GM21723 (cell line): ENCODE results near the gene HS6ST2.

Source experiments
- ATAC-seq: cut with Tn5 transposase; IDR thresholded peaks from one replicate; pipeline ENCODE4 v1.9.1; 2021; ENCODE audit warnings: mild to moderate bottlenecking, moderate library complexity; ENCODE audit not compliant: unreplicated experiment

The HS6ST2 gene

DNA sequence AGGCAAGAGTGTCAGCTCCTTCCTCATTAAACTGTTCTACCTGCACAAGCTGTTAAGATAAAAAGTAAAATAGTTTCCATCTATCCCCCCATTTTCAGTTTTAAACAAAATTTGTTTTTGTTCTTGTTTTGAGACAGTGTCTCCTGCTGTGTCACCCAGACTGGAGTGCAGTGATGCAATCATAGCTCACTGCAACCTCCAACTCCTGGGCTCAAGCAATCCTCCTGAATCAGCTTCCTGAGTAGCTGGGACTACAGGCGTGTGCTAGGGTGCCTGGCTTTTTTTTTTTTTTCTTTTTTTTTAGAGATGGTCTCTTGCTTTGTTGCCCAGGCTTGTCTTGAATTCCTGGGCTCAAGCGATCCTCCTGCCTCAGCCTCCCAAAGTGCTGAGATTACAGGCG lies 105.4 kb downstream of the HS6ST2 start:
- ATAC-seq: no peak

DNA sequence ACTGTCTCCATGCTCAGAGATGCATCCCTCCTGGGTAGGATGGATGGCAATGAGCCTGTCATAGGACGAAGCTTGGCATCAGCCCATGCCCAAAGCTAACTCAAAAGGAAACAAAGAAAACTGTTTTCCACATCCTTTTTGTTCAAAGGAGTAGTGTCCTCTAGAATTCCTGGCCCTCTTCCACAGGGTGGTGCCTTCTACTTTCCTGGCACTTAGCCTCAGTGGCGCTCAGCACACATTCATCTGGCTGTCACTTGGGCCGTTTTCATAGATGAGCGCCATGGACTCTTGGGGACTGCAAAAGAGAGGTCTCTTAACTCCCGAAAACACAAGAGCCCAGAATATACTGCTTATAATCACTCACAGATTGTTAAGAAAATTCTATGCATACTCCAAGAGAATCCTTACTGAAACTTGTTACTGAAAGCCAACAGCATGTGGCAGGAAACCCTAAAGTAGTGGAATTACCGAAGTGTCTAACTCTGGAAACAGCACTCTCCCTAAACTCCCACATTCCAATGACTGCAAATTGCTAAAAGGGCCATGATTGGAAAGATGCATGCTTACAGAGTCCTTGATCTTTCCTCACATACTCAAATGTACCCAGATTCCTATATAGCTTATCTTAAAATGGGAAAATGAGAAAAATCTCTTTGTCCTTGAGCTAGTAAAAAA lies 110.0 kb downstream of the HS6ST2 start:
- no peak for ATAC-seq

GRCh38 chrX:132843363-132843762 lies 115.1 kb downstream of the HS6ST2 start:
- no peak for ATAC-seq

DNA sequence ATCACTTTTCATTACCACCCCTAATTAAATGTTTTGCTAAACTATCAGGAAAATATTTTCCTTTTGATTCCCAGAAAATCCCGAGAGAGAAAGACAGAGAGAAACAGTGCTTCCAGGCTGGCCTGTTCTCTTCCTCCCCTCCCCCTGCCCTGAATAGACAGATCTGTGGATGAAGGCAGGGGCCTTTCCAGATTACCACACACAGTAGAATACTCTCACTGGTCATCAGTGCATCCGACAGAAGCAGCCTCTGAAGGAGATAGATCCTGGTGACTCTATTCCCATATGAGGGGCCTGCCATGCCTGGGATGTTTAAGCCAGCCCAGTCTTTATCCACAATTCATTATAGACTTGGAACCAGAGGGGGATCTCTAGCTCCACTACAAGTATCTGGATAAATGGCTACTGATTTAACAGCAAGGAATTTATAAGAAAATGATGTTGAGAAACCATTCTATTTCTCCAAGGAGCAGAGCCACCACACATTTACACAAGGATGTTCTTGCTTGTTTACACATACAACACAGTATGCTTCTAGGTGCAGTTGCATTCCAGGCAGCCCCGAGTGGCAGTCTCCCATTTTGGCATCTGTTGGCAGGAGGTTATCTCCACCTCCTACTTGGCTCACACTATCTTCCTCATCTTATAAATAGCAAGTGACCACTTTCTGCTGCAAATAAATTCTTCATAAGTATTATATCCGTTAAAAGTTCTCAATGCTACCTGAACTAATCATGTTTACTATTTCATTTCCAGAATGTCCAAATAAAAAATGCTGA lies 115.8 kb downstream of the HS6ST2 start:
- no peak for ATAC-seq

- no peak for ATAC-seq
These were observed 120.5 kb downstream of the HS6ST2 start for GRCh38 chrX:132837967-132838366.

DNA sequence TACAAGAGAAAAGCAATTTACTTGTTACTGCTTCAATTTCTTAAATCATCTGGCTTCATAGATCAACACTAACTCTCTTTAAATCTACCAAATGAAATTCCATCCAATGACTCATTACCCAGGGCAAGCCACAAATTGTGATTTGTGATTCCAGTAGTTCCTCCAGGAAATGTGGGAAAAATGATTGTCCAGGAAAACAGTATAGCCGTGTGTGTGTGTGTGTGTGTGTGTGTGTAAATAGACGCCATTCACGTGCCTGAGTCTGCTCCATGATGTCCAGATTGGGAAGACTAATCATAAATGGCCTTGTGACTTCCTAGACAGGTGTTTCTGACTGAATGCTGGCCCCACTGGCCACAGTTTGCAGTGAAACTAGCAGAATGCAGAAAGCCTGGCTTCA lies 121.3 kb downstream of the HS6ST2 start:
- ATAC-seq: no peak

- ATAC-seq: no peak
These were observed 122.0 kb downstream of the HS6ST2 start for GRCh38 chrX:132836471-132836870.

DNA sequence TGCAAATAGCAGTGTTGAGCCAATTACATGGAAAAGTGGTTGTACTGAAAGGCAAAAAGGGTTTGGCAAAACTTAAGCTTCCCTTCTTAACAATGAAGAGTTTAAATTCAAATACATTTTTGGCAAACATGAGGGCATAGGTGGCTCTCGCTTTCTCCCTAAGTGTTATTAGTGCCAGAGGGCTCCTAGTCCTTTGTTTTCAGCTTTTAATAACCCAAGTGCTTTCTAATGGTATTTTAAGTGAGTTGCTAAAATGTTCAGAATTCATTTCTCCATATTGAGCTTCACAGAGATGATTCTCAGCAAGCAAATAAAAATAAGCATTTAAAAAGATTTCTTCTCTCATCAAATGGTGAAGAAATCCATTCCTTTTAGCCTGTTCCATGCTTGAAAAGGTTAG lies 123.7 kb downstream of the HS6ST2 start:
- ATAC-seq: no peak

DNA sequence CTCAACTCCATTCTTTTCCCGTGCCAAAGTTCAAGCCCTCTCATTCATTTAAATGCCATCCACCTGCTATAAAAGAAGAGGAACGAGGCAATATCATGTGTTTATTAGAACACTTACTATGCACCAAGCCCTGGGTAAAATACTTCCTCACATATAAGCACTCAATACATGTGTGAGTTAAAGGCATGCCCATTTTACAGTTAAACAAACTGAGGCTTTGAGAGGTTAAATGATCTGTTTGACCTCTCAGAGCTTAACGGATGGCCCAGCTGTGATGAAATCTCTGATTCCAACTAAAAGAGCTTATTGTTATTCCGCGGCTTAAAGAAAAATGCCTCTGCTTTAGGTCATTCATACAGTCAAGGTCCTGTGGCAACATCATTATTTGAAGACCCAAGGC lies 124.3 kb downstream of the HS6ST2 start:
- no peak for ATAC-seq

DNA sequence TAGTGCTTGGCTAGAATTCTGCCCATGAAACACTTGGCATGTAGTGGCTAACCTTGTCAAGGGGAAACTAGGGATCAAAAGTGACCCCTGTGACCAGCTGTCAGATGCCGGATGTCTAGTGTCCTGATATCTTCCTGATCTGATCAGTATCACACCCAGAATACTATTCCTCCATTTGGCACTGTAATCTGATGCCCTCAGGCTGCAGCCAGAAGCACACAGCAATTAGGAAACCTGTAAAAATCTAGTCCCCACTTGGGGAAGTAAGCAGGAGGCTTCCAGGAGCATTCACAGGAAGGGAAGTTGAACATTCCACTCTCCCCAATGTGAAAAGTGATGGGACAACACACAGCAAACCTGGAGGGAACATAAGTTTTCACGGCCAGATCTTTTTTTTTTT lies 125.1 kb downstream of the HS6ST2 start:
- ATAC-seq: no peak

DNA sequence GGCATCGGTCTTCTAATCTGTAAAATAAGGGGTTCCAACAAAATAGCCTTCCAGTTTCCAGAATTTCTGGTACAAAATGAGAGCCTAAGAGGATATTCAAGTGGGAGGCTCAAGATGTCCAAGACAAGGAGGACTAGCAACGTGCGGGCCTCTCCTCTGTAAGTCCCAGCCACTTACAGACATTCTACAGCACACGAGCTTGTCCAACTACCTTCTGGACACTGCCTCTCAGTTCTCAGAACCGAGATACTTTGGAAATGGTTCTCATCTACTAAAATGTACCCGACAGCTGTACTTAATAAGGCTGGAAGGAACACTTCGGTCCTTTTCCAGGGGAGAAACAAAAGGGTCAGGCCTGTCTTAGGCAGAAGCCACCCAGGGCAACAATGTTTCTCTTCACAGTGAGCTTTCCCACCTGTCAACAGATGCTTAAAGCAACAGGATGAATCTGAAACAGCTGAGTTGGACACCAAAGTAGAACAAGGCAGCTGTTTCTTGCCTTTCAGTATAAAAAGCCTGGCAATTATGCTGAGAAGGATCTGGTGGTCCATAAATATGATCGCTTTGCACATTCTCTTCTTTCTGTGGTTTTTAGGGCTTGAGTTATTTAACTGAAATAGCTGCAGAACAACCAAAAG lies 127.0 kb downstream of the HS6ST2 start:
- no peak for ATAC-seq

DNA sequence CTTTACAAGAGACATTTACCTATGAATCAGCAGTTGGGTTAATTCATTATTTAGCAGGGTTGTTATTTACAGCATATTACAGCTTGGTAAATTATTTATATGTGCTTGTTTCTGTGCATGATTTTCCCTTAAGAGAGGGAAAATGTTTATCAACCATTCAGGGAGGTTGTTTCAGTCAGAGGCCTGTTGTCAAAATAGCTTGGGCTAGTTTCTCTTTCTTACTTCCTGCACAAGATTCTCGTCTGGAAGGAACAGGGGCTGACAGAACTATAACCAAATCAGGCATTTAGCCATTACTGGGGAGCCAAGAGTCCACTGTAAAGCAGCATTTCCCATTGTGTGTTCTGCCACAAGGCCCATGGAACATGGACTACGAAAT lies 135.8 kb downstream of the HS6ST2 start:
- ATAC-seq: no peak

GRCh38 chrX:132821974-132822633 lies 136.3 kb downstream of the HS6ST2 start:
- no peak for ATAC-seq

DNA sequence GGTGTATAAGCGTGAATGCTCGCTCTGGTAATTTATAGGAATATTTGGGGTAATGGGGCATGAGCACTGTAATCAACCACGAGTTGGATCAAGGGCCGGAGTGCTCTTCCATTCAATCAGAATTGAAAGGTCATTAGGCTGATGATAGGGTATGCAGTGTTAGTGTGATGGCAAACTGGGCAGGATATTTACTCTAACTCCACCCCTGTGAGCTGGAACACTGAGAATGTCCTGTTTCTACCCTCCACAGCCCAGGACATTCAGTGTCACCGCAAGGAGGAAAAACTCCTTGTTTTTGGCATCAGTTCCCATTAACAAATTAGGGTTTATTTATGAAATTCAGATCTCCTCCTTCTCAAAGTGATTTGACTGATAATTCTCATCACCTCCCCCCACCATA lies 137.8 kb downstream of the HS6ST2 start:
- ATAC-seq: no peak

GRCh38 chrX:132819711-132820264 lies 138.6 kb downstream of the HS6ST2 start:
- ATAC-seq: no peak

- ATAC-seq: no peak
These were observed 139.8 kb downstream of the HS6ST2 start for GRCh38 chrX:132818638-132819037.

DNA sequence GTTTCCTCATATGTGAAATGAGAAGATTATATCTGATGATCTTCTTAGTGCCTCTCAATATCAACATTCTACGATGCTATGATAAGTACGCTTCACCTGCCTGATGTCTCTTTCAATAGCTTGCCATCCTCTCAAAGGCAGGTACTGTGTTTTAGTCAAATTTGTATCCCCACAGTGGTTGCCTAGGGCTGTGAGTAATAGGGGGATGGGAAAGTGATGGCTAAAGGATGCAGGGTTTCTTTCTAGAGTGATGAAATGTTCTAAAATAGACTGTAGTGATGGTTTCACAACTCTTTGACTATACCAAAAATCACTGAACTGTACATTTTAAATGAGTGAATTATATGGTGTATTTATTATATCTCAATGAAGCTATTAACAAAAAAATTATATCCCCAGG lies 142.8 kb downstream of the HS6ST2 start:
- no peak for ATAC-seq

GRCh38 chrX:132810964-132811712 lies 147.3 kb downstream of the HS6ST2 start:
- ATAC-seq: no peak

GRCh38 chrX:132810488-132810887 lies 147.9 kb downstream of the HS6ST2 start:
- no peak for ATAC-seq

- ATAC-seq: no peak
These were observed 148.8 kb downstream of the HS6ST2 start for GRCh38 chrX:132809581-132809980.
